BE2C (cell line): ENCODE measurements around the gene LRMDA.

Source experiments
- DNase-seq: peaks from one replicate; pipeline ENCODE4 v3.0.0-alpha.2; 2020
- H3K27me3 ChIP-seq: fragments of 250-450 bp; sonication (Bioruptor Pico); 2 replicates; pipeline ENCODE4 v1.5.1; 2020; ENCODE audit warnings: mild to moderate bottlenecking
- H3K36me3 ChIP-seq: fragments of 250-450 bp; sonication (Bioruptor Pico); 2 replicates; pipeline ENCODE4 v1.5.1; 2020; ENCODE audit warnings: mild to moderate bottlenecking
- H3K4me1 ChIP-seq: fragments of 250-450 bp; sonication (Bioruptor Pico); 2 replicates; pipeline ENCODE4 v1.5.1; 2020
- H3K4me3 ChIP-seq: 2 replicates; pipeline ENCODE4 v1.5.1; 2011; ENCODE audit warnings: low read depth, low read length
- H3K9me3 ChIP-seq: fragments of 250-450 bp; sonication (Bioruptor Pico); 2 replicates; pipeline ENCODE4 v1.5.1; 2020
- TF ChIP-seq, protein P1 (sequence below): IDR thresholded peaks from 2 replicates; pipeline ENCODE4 v1.5.1; 2012; ENCODE audit warnings: mild to moderate bottlenecking, low read depth, low read length

The LRMDA gene

DNA sequence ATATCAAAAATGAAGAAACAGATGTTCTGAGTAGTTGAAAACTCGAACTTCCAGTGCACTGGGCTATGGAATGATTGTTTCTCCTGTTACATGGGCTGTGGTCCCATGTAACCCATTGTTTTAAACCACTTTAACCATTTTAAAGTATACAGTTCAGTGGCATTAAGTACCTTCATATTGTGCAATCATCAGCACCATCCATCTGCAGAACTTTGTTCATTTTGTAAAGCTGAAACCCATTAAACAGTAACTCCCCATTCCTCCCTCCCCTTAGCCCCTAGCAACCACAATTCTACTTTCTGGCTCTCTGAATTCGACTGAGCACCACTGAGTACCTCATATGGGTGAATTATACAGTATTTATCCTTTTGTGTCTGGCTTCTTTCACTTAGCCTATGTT is 217.4 kb downstream of the LRMDA start:
- Histone ChIP-seq H3K4me1 (peaks cover 9% of the 10 kb centered on the region), H3K27me3 (no peaks in the 10 kb centered on the region), H3K9me3 (no peaks in the 10 kb centered on the region), H3K36me3 (no peaks in the 10 kb centered on the region), H3K4me3 (no peak overlapping the region)
- TF ChIP-seq, protein P1, sequence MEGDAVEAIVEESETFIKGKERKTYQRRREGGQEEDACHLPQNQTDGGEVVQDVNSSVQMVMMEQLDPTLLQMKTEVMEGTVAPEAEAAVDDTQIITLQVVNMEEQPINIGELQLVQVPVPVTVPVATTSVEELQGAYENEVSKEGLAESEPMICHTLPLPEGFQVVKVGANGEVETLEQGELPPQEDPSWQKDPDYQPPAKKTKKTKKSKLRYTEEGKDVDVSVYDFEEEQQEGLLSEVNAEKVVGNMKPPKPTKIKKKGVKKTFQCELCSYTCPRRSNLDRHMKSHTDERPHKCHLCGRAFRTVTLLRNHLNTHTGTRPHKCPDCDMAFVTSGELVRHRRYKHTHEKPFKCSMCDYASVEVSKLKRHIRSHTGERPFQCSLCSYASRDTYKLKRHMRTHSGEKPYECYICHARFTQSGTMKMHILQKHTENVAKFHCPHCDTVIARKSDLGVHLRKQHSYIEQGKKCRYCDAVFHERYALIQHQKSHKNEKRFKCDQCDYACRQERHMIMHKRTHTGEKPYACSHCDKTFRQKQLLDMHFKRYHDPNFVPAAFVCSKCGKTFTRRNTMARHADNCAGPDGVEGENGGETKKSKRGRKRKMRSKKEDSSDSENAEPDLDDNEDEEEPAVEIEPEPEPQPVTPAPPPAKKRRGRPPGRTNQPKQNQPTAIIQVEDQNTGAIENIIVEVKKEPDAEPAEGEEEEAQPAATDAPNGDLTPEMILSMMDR: no peak
- DNase-seq: no peak

DNA sequence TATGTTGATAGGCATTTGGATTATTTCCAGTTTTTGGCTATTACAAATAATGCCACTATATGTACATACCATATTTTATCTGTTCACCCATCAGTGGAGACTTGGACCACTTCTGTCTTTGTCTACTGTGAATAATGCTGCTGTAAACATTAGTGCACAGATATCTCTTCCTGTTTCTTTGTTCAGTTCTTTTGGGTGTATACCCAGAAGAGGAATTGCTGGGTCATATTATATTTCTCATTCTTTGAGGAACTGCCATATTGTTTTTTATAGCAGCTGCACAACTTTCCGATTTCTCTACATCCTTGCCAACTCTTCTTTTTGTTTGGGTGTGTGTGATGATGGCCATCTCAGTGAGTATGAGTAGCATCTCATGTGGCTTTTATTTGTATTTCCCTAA is 218.0 kb downstream of the LRMDA start:
- Histone ChIP-seq H3K4me1 (peaks cover 3% of the 10 kb centered on the region; the same call in 1 of the 2 replicates), H3K36me3 (no peaks in the 10 kb centered on the region), H3K9me3 (no peaks in the 10 kb centered on the region), H3K27me3 (no peaks in the 10 kb centered on the region), H3K4me3 (no peak overlapping the region)
- no peak for DNase-seq
- TF ChIP-seq, protein P1: no peak

DNA sequence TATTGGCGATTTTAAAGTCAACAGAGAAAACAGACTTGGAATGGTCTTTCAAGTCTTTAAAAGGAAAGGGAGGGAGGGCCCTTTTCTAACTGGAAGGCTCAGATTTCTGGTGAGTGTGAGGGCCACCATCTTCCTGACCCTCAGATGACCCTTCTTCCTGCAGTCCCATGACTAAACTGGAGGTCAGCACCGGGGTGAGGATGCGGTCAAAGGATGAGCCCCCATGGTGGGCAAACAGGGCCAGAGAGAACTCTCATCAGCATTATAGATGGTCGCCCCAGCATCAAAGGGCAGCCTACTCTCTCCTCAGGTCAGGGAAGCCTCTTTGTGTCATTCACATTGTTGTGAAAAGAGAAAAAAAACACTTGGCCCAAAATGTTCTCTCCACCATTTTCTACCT is 219.2 kb downstream of the LRMDA start:
- TF ChIP-seq, protein P1: no peak
- Histone ChIP-seq H3K9me3 (no peaks in the 10 kb centered on the region), H3K4me1 (no peaks in the 10 kb centered on the region), H3K4me3 (no peak overlapping the region), H3K27me3 (no peaks in the 10 kb centered on the region), H3K36me3 (no peaks in the 10 kb centered on the region)
- DNase-seq: no peak

DNA sequence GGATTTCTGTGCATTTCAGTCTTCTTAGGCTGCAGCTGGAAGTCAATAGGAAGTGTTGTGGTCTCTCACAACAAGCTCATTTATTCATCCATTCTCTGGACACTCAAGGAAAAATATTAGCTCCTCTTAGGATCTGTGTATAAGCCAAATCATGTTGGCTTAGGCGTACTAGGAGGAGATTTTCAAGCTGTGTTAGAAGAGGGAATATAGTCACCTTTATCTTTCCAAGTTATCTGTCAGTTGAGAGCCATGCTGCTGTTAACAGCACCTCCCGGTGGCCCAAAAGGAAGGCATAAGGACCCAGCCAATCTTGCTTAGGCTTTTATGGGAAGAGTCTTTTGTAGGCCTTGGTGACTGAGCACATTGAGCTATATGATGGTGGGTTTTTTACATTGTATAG is 220.0 kb downstream of the LRMDA start:
- Histone ChIP-seq H3K9me3 (no peaks in the 10 kb centered on the region), H3K27me3 (no peaks in the 10 kb centered on the region), H3K36me3 (no peaks in the 10 kb centered on the region), H3K4me3 (no peak overlapping the region), H3K4me1 (no peaks in the 10 kb centered on the region)
- peak; percentile 19 for DNase-seq
- TF ChIP-seq, protein P1: peak; percentile 45

DNA sequence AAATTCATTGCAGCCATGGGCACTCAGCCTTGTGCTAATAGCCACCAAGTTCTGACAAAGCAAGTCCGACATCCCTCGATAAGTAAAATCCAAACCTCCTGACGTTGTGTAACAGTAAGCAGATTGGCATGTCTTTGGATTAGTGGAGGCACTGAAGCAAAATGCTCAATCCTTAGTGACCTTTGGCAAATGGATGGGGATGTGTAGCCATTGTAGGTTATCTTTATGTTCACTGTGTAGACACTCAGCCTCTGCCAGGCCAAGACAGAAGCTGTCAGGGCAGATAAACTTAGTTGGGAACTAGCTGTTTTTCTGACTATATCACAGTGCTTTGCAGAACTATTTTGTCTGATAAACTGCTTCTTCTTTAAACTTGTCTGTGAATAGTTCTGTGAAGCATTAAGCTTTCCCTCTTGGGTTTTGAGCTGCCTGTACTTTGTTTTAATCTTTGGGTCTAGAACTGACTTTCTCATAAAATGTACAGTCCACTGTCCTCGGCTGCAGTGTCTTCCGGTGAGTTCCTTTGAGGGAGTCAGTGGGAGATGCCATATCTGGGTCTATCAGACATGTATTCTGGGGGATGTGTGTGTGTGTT is 220.8 kb downstream of the LRMDA start:
- Histone ChIP-seq H3K27me3 (no peaks in the 10 kb centered on the region), H3K36me3 (no peaks in the 10 kb centered on the region), H3K4me3 (no peak overlapping the region), H3K4me1 (no peaks in the 10 kb centered on the region), H3K9me3 (no peaks in the 10 kb centered on the region)
- TF ChIP-seq, protein P1: no peak
- no peak for DNase-seq

DNA sequence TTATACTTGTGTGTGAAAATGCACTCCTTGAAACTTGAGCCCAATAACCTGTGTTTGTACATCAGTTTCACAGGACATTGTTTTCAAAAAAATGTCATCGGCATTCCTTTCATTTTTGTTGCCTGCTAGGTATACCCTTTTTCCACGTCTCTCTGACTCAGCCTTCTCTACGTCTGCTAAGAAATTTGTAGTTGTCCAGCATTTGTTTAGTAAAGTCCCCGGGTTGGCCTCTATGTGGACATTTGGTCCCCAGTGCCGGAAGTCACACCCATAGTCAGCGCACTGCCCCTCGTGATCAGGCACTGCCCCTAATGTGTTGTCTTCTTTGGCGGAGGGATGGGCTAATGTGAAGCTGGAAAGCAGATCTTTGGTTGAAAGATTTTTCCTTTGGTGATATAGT is 222.3 kb downstream of the LRMDA start:
- Histone ChIP-seq H3K4me3 (no peak overlapping the region), H3K4me1 (no peaks in the 10 kb centered on the region)
- TF ChIP-seq, protein P1: no peak

More for the DNA sequence above, 222.3 kb downstream of the LRMDA start:
- Histone ChIP-seq H3K9me3 (no peaks in the 10 kb centered on the region), H3K27me3 (no peaks in the 10 kb centered on the region), H3K36me3 (no peaks in the 10 kb centered on the region)
- DNase-seq: no peak
